Fibroblast of skin of scalp (primary cell): ENCODE data around the gene ACER3.
"Not testable (repeated sequence)": the region's sequence is repeated elsewhere in the genome, so short reads cannot be mapped to it uniquely, and the experiment has no call there.

Source experiments
- DNase-seq: peaks from one replicate; pipeline ENCODE4 v3.0.0-alpha.2; 2013

Gene ACER3

GRCh38 chr11:77039491-77040400 is 179.0 kb downstream of the ACER3 start:
- DNase-seq = peak; percentile 28

GRCh38 chr11:77040401-77040777 is 179.7 kb downstream of the ACER3 start:
- no peak for DNase-seq

GRCh38 chr11:77040889-77041288 is 180.2 kb downstream of the ACER3 start:
- DNase-seq = no peak

GRCh38 chr11:77042111-77042726 is 181.5 kb downstream of the ACER3 start:
- DNase-seq = no peak

- no peak for DNase-seq
Observed at GRCh38 chr11:77044356-77044755, 183.6 kb downstream of the ACER3 start.

- no peak for DNase-seq
Observed at GRCh38 chr11:77044886-77045285, 184.2 kb downstream of the ACER3 start.

GRCh38 chr11:77046060-77046501 is 185.4 kb downstream of the ACER3 start:
- no peak for DNase-seq

GRCh38 chr11:77047007-77047927 is 186.5 kb downstream of the ACER3 start:
- peak; percentile 95 for DNase-seq

- DNase-seq = not testable (repeated sequence)
Observed at GRCh38 chr11:77047928-77048446, 187.3 kb downstream of the ACER3 start.

GRCh38 chr11:77049026-77049425 is 188.3 kb downstream of the ACER3 start:
- no peak for DNase-seq

- no peak for DNase-seq
Observed at GRCh38 chr11:77051511-77051910, 190.8 kb downstream of the ACER3 start.

GRCh38 chr11:77052518-77052917 is 191.8 kb downstream of the ACER3 start:
- DNase-seq = no peak

GRCh38 chr11:77053217-77054015 is 192.7 kb downstream of the ACER3 start:
- no peak for DNase-seq

GRCh38 chr11:77054084-77054483 is 193.4 kb downstream of the ACER3 start:
- no peak for DNase-seq

- no peak for DNase-seq
Observed at GRCh38 chr11:77055101-77055561, 194.4 kb downstream of the ACER3 start.

- DNase-seq = no peak
Observed at GRCh38 chr11:77055913-77056312, 195.2 kb downstream of the ACER3 start.

GRCh38 chr11:77056814-77057402 is 196.2 kb downstream of the ACER3 start:
- no peak for DNase-seq

GRCh38 chr11:77057938-77058474 is 197.3 kb downstream of the ACER3 start:
- DNase-seq = no peak

- no peak for DNase-seq
Observed at GRCh38 chr11:77058900-77059299, 198.2 kb downstream of the ACER3 start.

GRCh38 chr11:77059806-77060205 is 199.1 kb downstream of the ACER3 start:
- DNase-seq = no peak

GRCh38 chr11:77060234-77060633 is 199.5 kb downstream of the ACER3 start:
- DNase-seq = no peak
